Measurements from ENCODE around the gene ZNF774.

DNA sequence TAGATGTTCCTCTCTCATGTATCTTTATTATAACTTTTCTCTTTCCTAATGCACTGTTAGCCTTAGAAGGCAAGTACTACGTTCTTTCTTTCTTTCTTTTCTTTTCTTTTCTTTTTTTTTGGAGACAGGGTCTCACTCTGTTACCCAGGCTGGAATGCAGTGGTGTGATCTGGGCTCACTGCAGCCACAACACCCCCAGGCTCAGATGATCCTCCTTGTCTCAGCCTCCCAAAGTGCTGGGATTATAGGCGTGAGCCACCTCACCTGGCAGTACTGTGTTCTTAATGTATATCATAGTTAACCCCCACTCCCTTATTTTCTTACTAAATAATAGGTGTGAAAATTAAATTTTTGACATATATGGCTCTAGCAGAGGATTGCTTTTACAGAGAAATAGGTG, 59.1 kb downstream of the ZNF774 start:
- no peak for TF ChIP-seq CTCF (IDR thresholded peaks at IDR 0.05)
- no peak for TF ChIP-seq POLR2A (IDR thresholded peaks at IDR 0.05)
- TF ChIP-seq POLR2AphosphoS5 (IDR thresholded peaks at IDR 0.05) = no peak

All from breast epithelium (tissue), 3 donors.